Heart left ventricle (tissue), 13 donors: ENCODE measurements around the gene MED15.

Experiments
- CTCF ChIP-seq, 12 donors: fragments of 200-600 bp; sonication (generic) in 4 of 12; IDR thresholded peaks; one replicate each; pipeline versions ENCODE4 v1.5.0 to v1.8.0; 2018 to 2022; ENCODE audit warnings: antibody characterized with exemption in 12 of 12, mild to moderate bottlenecking in 5 of 12
- POLR2A ChIP-seq, 2 donors: fragments of 450-650 bp; IDR thresholded peaks; one replicate each; pipeline ENCODE4 v1.6.1; 2017; ENCODE audit warnings: antibody characterized with exemption in 2 of 2, mild to moderate bottlenecking in 2 of 2, moderate library complexity in 2 of 2
- donor health status: ischemic (EF 13 %, LVEDD 7.1; RV severe dilation, severe dysfunction).
- donor health status: DM: no; HTN: yes; CAD: no.
- donor health status: DM: no; HTN: no; CAD: no.
- donor health status: ischemic (EF 25% LVEDD 6.9; RV normal size, moderate dysfunction).
- donor health status: ischemic (EF 25% LVEDD 5.7; RV mildly dilated, moderate dysfunction).
- donor health status: ischemic (EF 35%, LVEDD 5.7; RV mildly dilated, moderate dysfunction).
- donor health status: nonischemic (EF 11% LVEDD 7.7; RV severe dilation, severe dysfunction).
- donor health status: DM: yes; HTN: yes; CAD: no.
- donor health status: PGD.
- donor health status: ischemic (EF 29% LVEDD 5.4; RV normal size, mild dysfunction).
- donor health status: nonischemic (EF 23%, LVEDD 6.1; RV moderate dilation, normal function).

GRCh38 chr22:20632082-20632481 lies 124.7 kb downstream of the MED15 start:
- no peak for TF ChIP-seq CTCF (IDR thresholded peaks at IDR 0.05)
- TF ChIP-seq POLR2A (IDR thresholded peaks at IDR 0.05): no peak
